ENCODE results near the gene DYNC1LI1.

The DYNC1LI1 gene

GRCh38 chr3:32502946-32503286, 67.7 kb downstream of the DYNC1LI1 start:
- H3K4me1 ChIP-seq (ENCODE audit: insufficient read depth, low read length), result peaks cover 36% of the 10 kb centered on the region
- H4K20me1 ChIP-seq (ENCODE audit: insufficient read depth, low read length), result peaks cover 5% of the 10 kb centered on the region; the same call in 1 of the 2 replicates
- peaks cover 45% of the 10 kb centered on the region for H3K79me2 ChIP-seq (ENCODE audit: insufficient read depth, low read length)
- no peaks in the 10 kb centered on the region for H3K36me3 ChIP-seq (ENCODE audit: insufficient read depth, low read length)
- peak overlapping the region; percentile 87 for H2AFZ ChIP-seq (ENCODE audit: low read depth, low read length)
- H3K4me3 ChIP-seq (ENCODE audit: low read depth in 1 of 2, low read length in 2 of 2), result peak overlapping the region; percentile 97 to 99; a peak in 3 of 4 replicates
- peak; percentile 3; the same call in 2 of the 3 replicates for ATAC-seq (ENCODE audit: insufficient read depth, low read depth)
- DNase-seq, result no peak
- H3K9me3 ChIP-seq (ENCODE audit: insufficient read depth, low read length, severe bottlenecking), result no peaks in the 10 kb centered on the region
- peak overlapping the region; percentile 90 for H3K9ac ChIP-seq (ENCODE audit: low read depth, low read length)
- no peaks in the 10 kb centered on the region for H3K27me3 ChIP-seq (ENCODE audit: insufficient read depth, low read length, poor library complexity)
- H3K4me2 ChIP-seq (ENCODE audit: insufficient read depth, low read length), result peak overlapping the region; percentile 98
- H3K27ac ChIP-seq (ENCODE audit: low read length), result peak overlapping the region; percentile 71
- TF ChIP-seq EZH2 (IDR thresholded peaks at IDR 0.05; ENCODE audit: borderline replicate concordance, low read depth, low read length, severe bottlenecking), result no peak
- TF ChIP-seq, protein P1, sequence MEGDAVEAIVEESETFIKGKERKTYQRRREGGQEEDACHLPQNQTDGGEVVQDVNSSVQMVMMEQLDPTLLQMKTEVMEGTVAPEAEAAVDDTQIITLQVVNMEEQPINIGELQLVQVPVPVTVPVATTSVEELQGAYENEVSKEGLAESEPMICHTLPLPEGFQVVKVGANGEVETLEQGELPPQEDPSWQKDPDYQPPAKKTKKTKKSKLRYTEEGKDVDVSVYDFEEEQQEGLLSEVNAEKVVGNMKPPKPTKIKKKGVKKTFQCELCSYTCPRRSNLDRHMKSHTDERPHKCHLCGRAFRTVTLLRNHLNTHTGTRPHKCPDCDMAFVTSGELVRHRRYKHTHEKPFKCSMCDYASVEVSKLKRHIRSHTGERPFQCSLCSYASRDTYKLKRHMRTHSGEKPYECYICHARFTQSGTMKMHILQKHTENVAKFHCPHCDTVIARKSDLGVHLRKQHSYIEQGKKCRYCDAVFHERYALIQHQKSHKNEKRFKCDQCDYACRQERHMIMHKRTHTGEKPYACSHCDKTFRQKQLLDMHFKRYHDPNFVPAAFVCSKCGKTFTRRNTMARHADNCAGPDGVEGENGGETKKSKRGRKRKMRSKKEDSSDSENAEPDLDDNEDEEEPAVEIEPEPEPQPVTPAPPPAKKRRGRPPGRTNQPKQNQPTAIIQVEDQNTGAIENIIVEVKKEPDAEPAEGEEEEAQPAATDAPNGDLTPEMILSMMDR (IDR thresholded peaks at IDR 0.05; ENCODE audit: borderline replicate concordance, extremely low read depth, low read length, poor library complexity, severe bottlenecking), result no peak

DNA sequence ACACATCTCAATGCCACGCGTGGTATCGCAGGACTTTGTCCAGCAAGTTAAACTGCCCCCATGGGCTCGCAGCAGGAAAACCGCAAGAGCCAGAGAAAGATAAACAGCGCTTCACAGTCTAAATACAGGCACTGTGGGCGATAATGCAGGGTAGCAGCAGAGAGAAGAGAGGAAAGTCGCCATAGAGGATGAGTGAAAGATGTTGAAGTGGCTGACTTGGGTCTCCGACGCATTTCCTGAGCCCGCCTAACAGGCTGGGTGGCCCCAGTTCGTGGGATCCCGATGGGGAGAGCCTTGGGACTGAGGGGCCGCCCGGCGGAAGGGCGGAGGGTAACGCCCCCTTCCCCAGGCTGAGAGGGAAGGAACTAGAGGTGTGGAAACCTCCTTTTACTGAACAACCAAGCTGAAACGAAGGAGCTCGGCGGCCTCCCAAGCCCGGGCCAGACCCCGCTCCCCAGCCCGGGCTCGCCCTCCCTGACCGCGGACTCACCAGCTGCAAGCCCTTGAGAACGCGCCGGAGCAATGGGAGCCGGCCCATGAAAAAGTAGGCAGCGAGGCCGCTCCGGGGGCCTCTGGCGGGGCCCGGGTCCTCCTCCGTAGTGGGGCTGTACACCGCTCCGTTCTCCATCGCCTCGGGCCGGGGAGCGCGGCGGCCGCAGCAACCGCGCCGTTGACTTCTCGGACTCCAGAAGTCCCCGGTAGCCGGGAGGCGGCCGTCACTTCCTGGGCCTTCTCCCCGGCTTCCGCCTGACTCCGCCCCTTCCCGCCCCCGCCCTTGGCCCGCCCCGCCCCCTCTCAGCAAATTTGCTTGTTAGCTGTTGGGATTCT, 68.3 kb downstream of the DYNC1LI1 start, which contains the start of gene CMTM6:
TSS of gene CMTM6 (minus strand) at position 735 of the 828 bp plus-strand sequence. CDS start at position 628, 107 bp downstream.
- peak; percentile 75 for DNase-seq
- H3K4me1 ChIP-seq (ENCODE audit: insufficient read depth, low read length), result peaks cover 36% of the 10 kb centered on the region
- H4K20me1 ChIP-seq (ENCODE audit: insufficient read depth, low read length), result peaks cover 5% of the 10 kb centered on the region; the same call in 1 of the 2 replicates
- no peaks in the 10 kb centered on the region for H3K27me3 ChIP-seq (ENCODE audit: insufficient read depth, low read length, poor library complexity)
- TF ChIP-seq, protein P1 (IDR thresholded peaks at IDR 0.05; ENCODE audit: borderline replicate concordance, extremely low read depth, low read length, poor library complexity, severe bottlenecking), result no peak
- no peak for TF ChIP-seq EZH2 (IDR thresholded peaks at IDR 0.05; ENCODE audit: borderline replicate concordance, low read depth, low read length, severe bottlenecking)
- peak within 1 kb of the TSS; percentile 97 for H2AFZ ChIP-seq (ENCODE audit: low read depth, low read length)
- no peaks in the 10 kb centered on the region for H3K36me3 ChIP-seq (ENCODE audit: insufficient read depth, low read length)
- peaks cover 46% of the 10 kb centered on the region for H3K79me2 ChIP-seq (ENCODE audit: insufficient read depth, low read length)
- H3K4me3 ChIP-seq (ENCODE audit: low read depth in 1 of 2, low read length in 2 of 2), result peak within 1 kb of the TSS; percentile 97 to 99
- peak within 1 kb of the TSS; percentile 82 for H3K27ac ChIP-seq (ENCODE audit: low read length)
- H3K9me3 ChIP-seq (ENCODE audit: insufficient read depth, low read length, severe bottlenecking), result no peaks in the 10 kb centered on the region
- peak; percentile 86 for ATAC-seq (ENCODE audit: insufficient read depth, low read depth)
- H3K9ac ChIP-seq (ENCODE audit: low read depth, low read length), result peak within 1 kb of the TSS; percentile 90
- H3K4me2 ChIP-seq (ENCODE audit: insufficient read depth, low read length), result peak within 1 kb of the TSS; percentile 98

GRCh38 chr3:32501783-32502117, 68.9 kb downstream of the DYNC1LI1 start:
- peaks cover 47% of the 10 kb centered on the region for H3K79me2 ChIP-seq (ENCODE audit: insufficient read depth, low read length)
- no peaks in the 10 kb centered on the region for H3K27me3 ChIP-seq (ENCODE audit: insufficient read depth, low read length, poor library complexity)
- H2AFZ ChIP-seq (ENCODE audit: low read depth, low read length), result peak overlapping the region; percentile 97
- H3K4me1 ChIP-seq (ENCODE audit: insufficient read depth, low read length), result peaks cover 36% of the 10 kb centered on the region
- no peak for DNase-seq
- H3K9me3 ChIP-seq (ENCODE audit: insufficient read depth, low read length, severe bottlenecking), result no peaks in the 10 kb centered on the region
- peaks cover 5% of the 10 kb centered on the region; the same call in 1 of the 2 replicates for H4K20me1 ChIP-seq (ENCODE audit: insufficient read depth, low read length)
- no peak for TF ChIP-seq EZH2 (IDR thresholded peaks at IDR 0.05; ENCODE audit: borderline replicate concordance, low read depth, low read length, severe bottlenecking)
- TF ChIP-seq, protein P1 (IDR thresholded peaks at IDR 0.05; ENCODE audit: borderline replicate concordance, extremely low read depth, low read length, poor library complexity, severe bottlenecking), result no peak
- peak overlapping the region; percentile 98 for H3K4me2 ChIP-seq (ENCODE audit: insufficient read depth, low read length)
- peak overlapping the region; percentile 82 for H3K27ac ChIP-seq (ENCODE audit: low read length)
- H3K9ac ChIP-seq (ENCODE audit: low read depth, low read length), result peak overlapping the region; percentile 90
- no peaks in the 10 kb centered on the region for H3K36me3 ChIP-seq (ENCODE audit: insufficient read depth, low read length)
- no peak for ATAC-seq (ENCODE audit: insufficient read depth, low read depth)
- peak overlapping the region; percentile 97 to 99 for H3K4me3 ChIP-seq (ENCODE audit: low read depth in 1 of 2, low read length in 2 of 2)
